ENCODE measurements around the gene RNU1-2.
"Not testable (repeated sequence)": the region's sequence is repeated elsewhere in the genome, so short reads cannot be mapped to it uniquely, and the experiment has no call there.

Gene RNU1-2

DNA sequence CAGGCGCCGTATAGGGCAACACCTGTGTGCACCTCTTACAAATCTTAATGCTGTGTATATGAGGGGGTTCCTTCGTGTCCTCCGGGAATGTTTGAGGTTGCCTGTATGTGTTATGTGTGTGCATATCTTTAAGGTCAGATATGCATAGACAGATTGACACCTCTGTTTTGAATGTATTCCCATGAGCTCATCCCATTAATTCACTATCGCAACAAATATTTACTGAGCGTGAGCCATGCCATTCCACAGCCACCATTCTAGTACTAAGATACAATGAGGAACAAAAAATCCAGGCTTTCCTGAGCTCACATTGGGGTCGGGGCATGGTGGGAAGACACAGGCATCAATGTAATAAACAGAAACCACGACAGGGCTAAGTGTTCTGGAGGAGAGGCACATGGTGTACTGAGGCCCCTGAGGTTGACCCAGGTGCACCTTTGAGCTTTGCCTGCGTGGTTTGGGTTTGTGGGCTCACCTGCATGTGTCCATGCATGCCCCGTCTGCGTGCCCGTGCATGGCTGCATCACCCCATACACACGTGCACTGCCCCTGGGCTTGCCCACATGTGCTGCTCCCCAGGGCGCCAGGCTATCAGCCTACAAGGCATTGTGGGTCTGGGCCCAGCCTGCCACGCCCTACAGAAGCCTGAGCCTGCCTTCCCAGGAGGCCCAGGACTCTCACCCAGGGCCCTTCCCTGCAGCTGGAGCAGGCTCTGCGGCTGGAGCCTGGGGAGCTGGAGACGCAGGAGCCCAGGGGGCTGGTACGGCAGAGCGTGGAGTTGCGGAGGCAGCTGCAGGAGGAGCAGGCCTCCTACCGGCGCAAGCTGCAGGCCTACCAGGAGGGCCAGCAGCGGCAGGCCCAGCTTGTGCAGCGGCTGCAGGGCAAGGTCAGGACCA, 33.6 kb downstream of the RNU1-2 start:
- not testable (repeated sequence) for H3K27me3 ChIP-seq (ENCODE audit: control insufficient read depth, insufficient read depth, low read length); H3K4me1 ChIP-seq (ENCODE audit: control insufficient read depth, insufficient read depth, low read length); H3K9me3 ChIP-seq (ENCODE audit: control insufficient read depth, insufficient read depth, low read length); H3K4me3 ChIP-seq (ENCODE audit: low read length); DNase-seq (ENCODE audit: low read depth, low spot score); H3K27ac ChIP-seq (ENCODE audit: low read length)
- H3K36me3 ChIP-seq (ENCODE audit: control insufficient read depth, insufficient read depth, low read length) = peaks cover 14% of the 10 kb centered on the region
- no CpG with 5 or more reads among the region's 24 CpGs for WGBS (ENCODE audit: insufficient coverage, insufficient read length)

GRCh38 chr1:16931206-16931934, 35.6 kb downstream of the RNU1-2 start:
- H3K4me1 ChIP-seq (ENCODE audit: control insufficient read depth, insufficient read depth, low read length); H3K27ac ChIP-seq (ENCODE audit: low read length); H3K9me3 ChIP-seq (ENCODE audit: control insufficient read depth, insufficient read depth, low read length); H3K27me3 ChIP-seq (ENCODE audit: control insufficient read depth, insufficient read depth, low read length); DNase-seq (ENCODE audit: low read depth, low spot score); H3K4me3 ChIP-seq (ENCODE audit: low read length): not testable (repeated sequence)
- WGBS (ENCODE audit: insufficient coverage, insufficient read length) = no CpG with 5 or more reads among the region's 18 CpGs
- peaks cover 14% of the 10 kb centered on the region for H3K36me3 ChIP-seq (ENCODE audit: control insufficient read depth, insufficient read depth, low read length)

- H3K4me1 ChIP-seq (ENCODE audit: control insufficient read depth, insufficient read depth, low read length); H3K9me3 ChIP-seq (ENCODE audit: control insufficient read depth, insufficient read depth, low read length); H3K27ac ChIP-seq (ENCODE audit: low read length); H3K27me3 ChIP-seq (ENCODE audit: control insufficient read depth, insufficient read depth, low read length); DNase-seq (ENCODE audit: low read depth, low spot score); H3K4me3 ChIP-seq (ENCODE audit: low read length): not testable (repeated sequence)
- peaks cover 16% of the 10 kb centered on the region for H3K36me3 ChIP-seq (ENCODE audit: control insufficient read depth, insufficient read depth, low read length)
Measured at GRCh38 chr1:16933945-16934344, 38.2 kb downstream of the RNU1-2 start.

DNA sequence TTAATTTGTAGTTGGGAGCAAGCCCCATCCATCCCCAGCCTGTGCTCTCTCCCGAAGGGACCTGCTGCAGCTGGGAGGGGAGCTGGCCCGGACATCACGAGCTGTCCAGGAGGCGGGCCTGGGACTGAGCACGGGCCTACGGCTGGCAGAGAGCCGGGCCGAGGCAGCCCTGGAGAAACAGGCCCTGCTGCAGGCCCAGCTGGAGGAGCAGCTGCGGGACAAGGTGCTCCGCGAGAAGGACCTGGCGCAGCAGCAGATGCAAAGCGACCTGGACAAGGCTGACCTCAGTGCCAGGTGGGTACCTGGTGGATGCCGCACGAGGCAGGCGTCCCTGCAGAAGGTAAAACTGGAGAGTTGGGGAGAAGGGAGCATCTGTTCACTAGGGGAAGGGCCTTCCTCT, 40.8 kb downstream of the RNU1-2 start:
- no CpG with 5 or more reads among the region's 16 CpGs for WGBS (ENCODE audit: insufficient coverage, insufficient read length)
- H3K36me3 ChIP-seq (ENCODE audit: control insufficient read depth, insufficient read depth, low read length) = peaks cover 15% of the 10 kb centered on the region
- H3K9me3 ChIP-seq (ENCODE audit: control insufficient read depth, insufficient read depth, low read length); H3K4me3 ChIP-seq (ENCODE audit: low read length); DNase-seq (ENCODE audit: low read depth, low spot score); H3K27ac ChIP-seq (ENCODE audit: low read length); H3K4me1 ChIP-seq (ENCODE audit: control insufficient read depth, insufficient read depth, low read length); H3K27me3 ChIP-seq (ENCODE audit: control insufficient read depth, insufficient read depth, low read length): not testable (repeated sequence)

- H3K4me3 ChIP-seq (ENCODE audit: low read length) = peak overlapping the region; percentile 22; the same call in 1 of the 2 replicates
- H3K36me3 ChIP-seq (ENCODE audit: control insufficient read depth, insufficient read depth, low read length) = peaks cover 12% of the 10 kb centered on the region
- no peaks in the 10 kb centered on the region for H3K27me3 ChIP-seq (ENCODE audit: control insufficient read depth, insufficient read depth, low read length)
- DNase-seq (ENCODE audit: low read depth, low spot score) = no peak
- H3K4me1 ChIP-seq (ENCODE audit: control insufficient read depth, insufficient read depth, low read length) = peaks cover 1% of the 10 kb centered on the region; the same call in 1 of the 2 replicates
- no CpG with 5 or more reads among the region's 51 CpGs for WGBS (ENCODE audit: insufficient coverage, insufficient read length)
- no peaks in the 10 kb centered on the region for H3K9me3 ChIP-seq (ENCODE audit: control insufficient read depth, insufficient read depth, low read length)
- no peak overlapping the region for H3K27ac ChIP-seq (ENCODE audit: low read length)
Measured at GRCh38 chr1:16938351-16939321, 42.9 kb downstream of the RNU1-2 start.

- DNase-seq (ENCODE audit: low read depth, low spot score); H3K27me3 ChIP-seq (ENCODE audit: control insufficient read depth, insufficient read depth, low read length); H3K4me1 ChIP-seq (ENCODE audit: control insufficient read depth, insufficient read depth, low read length); H3K9me3 ChIP-seq (ENCODE audit: control insufficient read depth, insufficient read depth, low read length); H3K27ac ChIP-seq (ENCODE audit: low read length); H3K4me3 ChIP-seq (ENCODE audit: low read length): not testable (repeated sequence)
- peaks cover 17% of the 10 kb centered on the region for H3K36me3 ChIP-seq (ENCODE audit: control insufficient read depth, insufficient read depth, low read length)
- WGBS (ENCODE audit: insufficient coverage, insufficient read length) = no CpG with 5 or more reads among the region's 32 CpGs
Measured at GRCh38 chr1:16939386-16940180, 43.8 kb downstream of the RNU1-2 start.

GRCh38 chr1:16944038-16944437, 48.3 kb downstream of the RNU1-2 start:
- H3K4me1 ChIP-seq (ENCODE audit: control insufficient read depth, insufficient read depth, low read length) = no peaks in the 10 kb centered on the region
- no peaks in the 10 kb centered on the region for H3K27me3 ChIP-seq (ENCODE audit: control insufficient read depth, insufficient read depth, low read length)

GRCh38 chr1:16945512-16945911, 49.7 kb downstream of the RNU1-2 start:
- H3K36me3 ChIP-seq (ENCODE audit: control insufficient read depth, insufficient read depth, low read length) = peaks cover 16% of the 10 kb centered on the region; the same call in 1 of the 2 replicates
- not testable (repeated sequence) for H3K4me3 ChIP-seq (ENCODE audit: low read length); H3K9me3 ChIP-seq (ENCODE audit: control insufficient read depth, insufficient read depth, low read length); H3K27ac ChIP-seq (ENCODE audit: low read length); H3K4me1 ChIP-seq (ENCODE audit: control insufficient read depth, insufficient read depth, low read length); DNase-seq (ENCODE audit: low read depth, low spot score); H3K27me3 ChIP-seq (ENCODE audit: control insufficient read depth, insufficient read depth, low read length)
- no CpG with 5 or more reads among the region's 9 CpGs for WGBS (ENCODE audit: insufficient coverage, insufficient read length)

More at GRCh38 chr1:16944038-16944437, 48.3 kb downstream of the RNU1-2 start:
- WGBS (ENCODE audit: insufficient coverage, insufficient read length) = no CpG with 5 or more reads among the region's 19 CpGs
- no peak overlapping the region for H3K4me3 ChIP-seq (ENCODE audit: low read length)
- peaks cover 17% of the 10 kb centered on the region; the same call in 1 of the 2 replicates for H3K36me3 ChIP-seq (ENCODE audit: control insufficient read depth, insufficient read depth, low read length)
- H3K9me3 ChIP-seq (ENCODE audit: control insufficient read depth, insufficient read depth, low read length) = no peaks in the 10 kb centered on the region
- no peak overlapping the region for H3K27ac ChIP-seq (ENCODE audit: low read length)
- DNase-seq (ENCODE audit: low read depth, low spot score) = no peak

Measured in iPS DF 6.9 (cell line).